Measurements from ENCODE around the gene PRKAG2.

PRKAG2 gene

DNA sequence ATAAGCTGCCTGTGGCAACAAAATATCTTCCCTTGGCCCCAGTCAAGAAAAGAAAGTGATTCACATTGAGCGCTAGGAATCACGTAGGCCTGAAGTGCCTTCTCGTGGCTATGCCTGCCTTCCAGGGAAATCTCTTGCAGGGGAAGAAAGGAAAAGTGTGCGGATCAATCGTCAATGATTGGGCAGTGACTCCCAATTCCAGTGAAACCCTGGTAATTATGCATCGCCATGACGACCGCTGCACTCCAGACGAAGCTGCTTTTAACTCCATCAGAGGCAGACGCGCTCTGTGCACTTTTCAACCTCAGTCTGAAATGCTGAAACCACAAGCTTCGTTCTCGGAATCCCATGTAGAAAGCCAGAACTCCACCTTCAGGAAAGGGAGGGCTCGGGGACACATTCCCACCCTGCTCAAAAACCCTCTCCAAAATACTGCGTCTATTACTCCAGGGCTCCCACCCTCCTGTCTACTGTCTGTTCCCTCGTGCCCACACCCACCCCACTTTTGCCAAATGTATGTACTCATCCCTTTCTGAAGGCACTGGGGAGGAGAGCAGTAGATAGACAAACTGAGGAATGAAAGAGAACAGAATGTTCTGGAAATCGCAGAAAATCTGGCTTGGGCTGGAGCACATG is 24.2 kb upstream of the PRKAG2 start:
- DNase-seq (ENCODE audit: low read depth, low spot score): no peak

DNA sequence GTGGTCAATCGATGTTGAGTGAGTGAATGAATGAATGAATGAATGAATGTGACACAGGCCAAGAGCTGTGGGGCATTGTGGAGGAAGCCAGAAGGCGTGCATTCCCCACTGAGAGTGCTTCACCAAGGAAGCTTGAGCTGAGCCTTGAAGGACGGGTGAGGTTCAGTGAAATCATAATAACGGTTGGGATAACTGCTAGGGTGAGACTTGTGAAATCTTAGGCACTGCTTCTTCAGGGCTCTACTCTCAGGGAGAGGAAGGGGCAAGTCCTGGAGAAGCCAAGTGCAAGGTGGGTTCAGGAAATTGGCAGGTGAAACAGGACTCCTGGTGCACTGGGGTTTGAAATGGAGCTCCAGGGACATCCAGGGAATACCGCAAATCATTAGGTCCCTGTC is 23.7 kb upstream of the PRKAG2 start:
- no peak for DNase-seq (ENCODE audit: low read depth, low spot score)

DNA sequence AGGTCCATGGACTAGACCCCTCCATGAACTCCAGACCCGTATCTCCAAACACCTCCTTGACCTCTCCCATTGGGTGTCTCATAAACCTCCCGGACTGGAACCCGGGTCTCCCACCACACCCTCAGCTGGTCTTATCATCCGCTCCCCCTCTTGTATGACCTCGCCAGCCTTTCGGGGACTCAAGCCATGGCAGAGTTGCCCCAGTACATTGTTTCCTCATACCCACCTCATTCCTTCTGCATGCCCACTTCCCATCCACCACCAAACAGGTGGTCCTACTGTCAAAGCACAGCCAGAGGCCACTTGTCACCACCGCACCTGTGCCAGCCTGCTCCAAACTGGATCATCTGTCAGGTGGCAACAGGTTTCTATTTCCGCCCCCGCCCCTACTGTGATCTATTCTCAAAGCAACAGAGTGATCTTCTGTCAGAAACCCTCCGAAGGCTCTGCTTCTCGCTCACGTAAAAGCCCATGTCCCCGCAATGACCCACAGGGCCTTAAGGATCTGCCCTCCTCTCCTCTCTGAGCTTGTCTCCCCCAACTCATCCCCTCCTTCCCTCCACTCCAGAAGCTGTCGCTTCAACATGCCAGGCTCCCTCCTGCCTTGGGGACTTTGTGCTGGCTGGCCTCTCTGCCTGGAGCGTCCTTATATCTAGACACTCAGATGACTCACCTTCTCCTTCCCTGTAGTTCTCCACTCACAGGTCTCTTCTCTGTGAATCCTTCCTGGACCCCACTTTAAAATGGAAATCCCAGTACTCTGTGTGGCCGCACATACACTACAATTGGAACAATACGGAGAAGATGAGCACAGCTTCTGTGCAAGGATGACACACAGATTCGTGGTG is 22.8 kb upstream of the PRKAG2 start:
- no peak for DNase-seq (ENCODE audit: low read depth, low spot score)

DNA sequence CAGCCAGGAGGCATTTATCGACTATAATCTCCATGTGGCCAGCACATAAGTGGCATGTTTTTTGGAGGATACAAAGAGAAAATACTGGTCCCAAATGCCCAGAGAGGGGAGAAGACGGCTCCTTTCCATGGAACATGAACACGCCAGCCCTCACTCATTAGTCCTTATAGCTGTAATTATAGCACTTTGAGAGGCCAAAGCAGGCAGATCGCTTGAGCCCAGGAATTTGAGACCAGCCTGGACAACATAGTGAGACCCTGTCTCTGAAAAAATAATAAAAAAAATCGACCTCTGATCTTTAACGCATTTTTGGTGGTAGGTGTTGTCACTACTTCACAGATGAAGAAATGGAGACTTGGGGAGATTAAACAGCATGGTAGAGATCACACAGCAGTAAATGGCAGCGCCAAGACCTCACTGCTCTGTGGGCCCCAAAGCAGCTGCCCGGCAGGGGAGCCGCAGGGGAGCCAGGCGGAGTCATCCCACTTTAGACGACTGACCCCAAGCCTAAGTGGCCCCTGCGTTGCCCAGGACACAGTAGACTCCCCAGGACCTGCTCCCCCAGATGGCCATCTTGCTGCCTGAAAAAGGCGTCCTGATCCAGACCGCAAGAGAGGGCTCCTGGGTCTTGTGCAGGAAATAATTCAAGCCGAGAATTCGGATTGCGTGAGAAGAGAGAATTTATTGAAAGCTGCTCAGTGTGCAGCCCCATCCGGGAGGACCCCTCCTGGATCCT is 21.2 kb upstream of the PRKAG2 start:
- DNase-seq (ENCODE audit: low read depth, low spot score): no peak

DNA sequence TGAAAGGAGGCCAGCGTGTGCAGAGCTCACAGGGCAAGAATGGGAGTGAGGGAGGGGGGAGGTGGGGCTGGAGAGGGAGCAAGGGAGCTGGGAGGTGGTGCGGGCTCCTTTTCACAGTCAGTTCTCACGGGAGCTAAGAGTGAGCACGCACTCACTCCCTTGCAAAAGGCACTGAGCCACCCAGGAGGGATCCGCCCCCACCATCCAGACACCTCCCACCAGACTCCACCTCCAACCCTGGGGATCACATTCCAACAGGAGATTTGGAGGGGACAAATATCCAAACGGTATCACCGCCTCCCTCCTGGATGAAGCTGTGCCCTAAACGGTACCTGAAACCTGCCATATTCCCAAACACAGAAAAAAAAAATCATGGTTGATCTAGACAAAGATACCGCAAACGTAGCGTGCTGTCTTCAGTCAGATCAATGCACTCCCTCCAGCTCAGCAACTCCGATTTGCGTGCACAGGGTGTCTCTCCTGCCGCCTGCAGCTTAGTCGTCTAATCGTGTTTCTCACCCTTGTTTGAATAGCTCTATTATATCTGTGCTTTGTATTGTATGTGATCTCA is 20.3 kb upstream of the PRKAG2 start:
- DNase-seq (ENCODE audit: low read depth, low spot score): no peak

DNA sequence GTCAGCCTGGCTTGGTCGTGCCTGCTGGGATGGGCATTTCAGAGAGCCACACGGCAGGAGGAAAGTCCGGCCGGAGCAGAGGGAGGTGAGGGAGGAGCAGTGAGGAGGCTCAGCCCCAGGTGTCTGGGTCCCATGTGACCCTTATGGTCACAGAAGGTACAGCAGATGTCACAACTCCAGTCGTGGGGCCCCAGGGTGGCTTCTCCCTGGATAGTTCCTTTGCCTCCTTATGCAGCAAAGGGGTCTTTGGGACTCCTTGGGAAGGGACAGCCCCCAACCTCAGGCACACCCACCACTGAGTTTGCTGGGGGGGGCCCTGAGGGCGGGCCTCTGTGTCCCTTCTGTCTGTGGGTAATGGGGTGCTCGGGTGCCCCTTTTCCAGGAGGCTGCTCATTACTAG is 19.6 kb upstream of the PRKAG2 start:
- DNase-seq (ENCODE audit: low read depth, low spot score): no peak

DNA sequence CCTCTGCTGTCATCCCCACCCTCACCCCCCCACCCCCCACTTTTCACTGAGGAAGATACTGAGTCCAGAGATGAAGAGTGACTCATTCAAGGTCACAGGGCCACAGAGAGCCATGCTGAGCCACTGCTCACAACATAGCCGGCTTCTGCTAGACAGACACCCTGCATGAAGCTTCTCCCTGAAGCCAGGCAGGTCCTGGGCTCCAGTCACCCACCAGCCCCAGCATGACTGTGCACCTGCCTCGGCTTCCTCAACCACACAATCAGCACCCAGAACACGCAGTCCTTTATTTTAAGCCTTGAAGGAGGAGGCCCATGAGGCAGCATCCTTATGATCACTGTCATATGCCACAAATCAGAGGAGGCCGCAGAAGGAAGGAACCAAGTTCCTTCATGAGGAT is 19.2 kb upstream of the PRKAG2 start:
- DNase-seq (ENCODE audit: low read depth, low spot score): no peak

DNA sequence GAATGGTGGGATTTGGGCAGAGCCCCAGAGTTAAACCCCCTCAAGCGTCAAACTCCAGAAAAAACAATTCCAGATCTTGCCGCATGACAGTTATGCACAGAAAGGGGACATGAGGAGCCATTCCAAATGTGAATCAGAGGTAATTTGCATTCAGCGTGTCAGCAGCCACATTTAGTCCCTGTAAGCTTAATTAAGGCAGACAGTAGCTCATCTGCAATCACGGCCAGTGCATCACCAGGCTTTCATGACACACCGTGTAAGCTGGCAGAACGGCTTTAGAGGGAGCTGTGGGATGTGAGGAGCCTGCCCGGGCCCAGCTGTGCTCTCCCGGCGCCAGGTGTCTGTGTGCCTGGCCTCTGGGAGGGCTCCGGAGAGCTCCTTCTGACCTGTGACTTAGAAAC is 18.7 kb upstream of the PRKAG2 start:
- DNase-seq (ENCODE audit: low read depth, low spot score): no peak

DNA sequence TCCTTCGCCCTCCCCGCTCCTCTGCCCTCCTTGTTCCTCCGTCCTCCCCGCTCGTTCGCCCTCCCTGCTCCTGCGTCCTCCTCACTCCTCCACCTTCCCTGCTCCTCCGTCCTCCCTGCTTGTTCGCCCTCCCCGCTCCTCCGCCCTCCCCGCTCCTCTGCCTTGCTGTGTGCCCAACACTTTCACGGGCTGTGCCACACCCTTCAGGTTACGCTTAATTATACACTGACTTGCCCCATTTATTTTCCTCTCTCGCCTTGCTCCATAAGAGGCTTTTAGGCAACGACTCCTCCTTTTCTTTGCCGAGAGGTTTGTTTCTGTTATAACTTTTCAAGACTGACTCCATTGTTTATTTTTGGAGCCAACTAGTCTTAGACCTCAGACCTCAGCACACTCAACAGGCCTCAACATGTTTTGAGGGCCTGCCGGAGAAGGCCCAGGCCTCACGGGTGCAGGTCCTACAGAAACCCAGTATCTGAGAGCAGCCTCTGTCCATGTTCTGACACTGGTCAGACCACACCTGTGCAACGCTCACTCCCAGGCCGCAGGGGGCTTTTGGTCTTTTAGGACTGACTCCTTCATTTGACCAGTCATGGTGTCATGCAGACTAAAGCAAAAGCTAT is 18.2 kb upstream of the PRKAG2 start:
- no peak for DNase-seq (ENCODE audit: low read depth, low spot score)

DNA sequence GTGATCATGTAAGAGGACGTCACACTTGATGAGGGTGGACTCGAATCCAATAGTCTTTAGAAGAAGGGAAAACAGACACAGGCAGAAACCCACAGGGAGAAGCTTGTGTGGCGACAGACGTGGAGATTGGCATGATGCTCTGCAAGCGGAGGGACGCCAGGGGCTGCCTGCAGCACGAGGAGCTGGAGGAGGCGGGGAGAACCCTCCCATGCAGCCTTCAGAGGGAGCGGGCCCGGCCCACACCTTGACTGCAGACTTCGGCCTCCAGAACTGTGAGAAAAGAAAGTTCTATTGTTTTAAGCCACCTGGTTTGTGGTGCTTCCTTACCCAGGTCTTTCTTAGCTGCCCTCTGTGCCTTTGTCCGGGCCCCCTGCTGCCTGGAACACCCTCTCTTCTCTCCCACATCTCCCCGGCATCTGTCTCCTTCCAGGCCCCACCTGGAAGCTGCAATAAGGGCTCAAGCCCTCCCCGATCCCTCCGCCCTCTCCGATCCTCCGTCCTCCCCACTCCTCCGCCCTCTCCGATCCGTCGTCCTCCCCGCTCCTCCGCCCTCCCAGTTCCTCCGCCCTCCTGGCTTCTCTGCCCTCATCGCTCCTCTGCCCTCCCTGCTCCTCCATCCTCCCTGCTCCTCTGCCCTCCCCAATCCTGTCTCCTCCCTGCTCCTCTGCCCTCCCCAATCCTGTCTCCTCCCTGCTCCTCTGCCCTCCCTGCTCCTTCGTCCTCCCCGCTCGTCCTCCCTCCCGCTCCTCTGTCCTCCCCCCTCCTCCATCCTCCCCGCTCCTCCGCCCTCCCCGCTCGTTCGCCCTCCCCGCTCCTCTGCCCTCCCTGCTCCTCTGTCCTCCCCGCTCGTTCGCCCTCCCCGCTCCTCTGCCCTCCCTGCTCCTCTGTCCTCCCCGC is 17.4 kb upstream of the PRKAG2 start:
- DNase-seq (ENCODE audit: low read depth, low spot score): no peak

DNA sequence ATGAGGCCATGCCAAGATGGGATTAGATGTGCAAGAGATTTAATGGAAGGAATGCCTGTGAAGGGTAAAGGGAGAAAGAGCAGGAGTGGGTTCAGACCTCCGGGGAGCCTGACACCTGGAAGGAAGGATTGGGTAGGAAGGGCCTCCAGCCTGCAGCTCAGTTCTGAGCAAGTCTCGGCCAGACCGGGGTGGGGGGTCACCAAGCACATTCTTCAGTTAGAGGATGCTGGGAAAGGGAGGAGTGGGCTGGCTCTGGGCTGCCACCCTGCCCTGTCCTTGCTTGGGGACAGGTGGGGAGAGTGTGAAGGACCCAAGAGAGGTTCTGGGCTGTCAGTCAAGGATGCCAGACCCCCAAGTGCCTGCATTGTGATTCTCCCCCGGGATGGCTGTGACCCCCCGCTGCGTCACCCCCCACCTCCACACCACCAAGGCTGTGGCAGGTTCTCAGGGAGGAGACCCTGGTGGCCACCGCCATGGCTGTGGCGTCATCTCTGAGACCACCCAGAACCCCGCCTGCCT is 16.5 kb upstream of the PRKAG2 start:
- no peak for DNase-seq (ENCODE audit: low read depth, low spot score)

DNA sequence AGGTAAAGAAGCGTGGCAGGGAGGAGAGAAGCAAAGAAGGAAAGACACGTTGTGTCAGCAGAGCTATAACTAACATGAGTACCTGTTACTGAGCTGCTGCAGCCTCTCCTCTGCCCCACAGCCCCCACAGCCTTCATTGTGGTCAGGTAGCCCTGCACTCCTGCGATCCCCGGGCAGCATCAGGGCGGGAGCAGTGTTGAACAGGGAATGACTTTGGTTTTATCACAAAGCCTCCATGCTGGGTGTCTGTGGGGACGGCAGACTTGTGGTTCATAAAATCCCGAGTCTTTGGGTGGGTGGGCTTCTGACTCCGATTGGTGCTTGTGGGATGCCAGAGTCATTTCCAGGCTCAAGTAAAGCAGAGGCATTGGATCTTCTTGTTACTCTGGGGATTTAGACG is 14.8 kb upstream of the PRKAG2 start:
- DNase-seq (ENCODE audit: low read depth, low spot score): no peak

DNA sequence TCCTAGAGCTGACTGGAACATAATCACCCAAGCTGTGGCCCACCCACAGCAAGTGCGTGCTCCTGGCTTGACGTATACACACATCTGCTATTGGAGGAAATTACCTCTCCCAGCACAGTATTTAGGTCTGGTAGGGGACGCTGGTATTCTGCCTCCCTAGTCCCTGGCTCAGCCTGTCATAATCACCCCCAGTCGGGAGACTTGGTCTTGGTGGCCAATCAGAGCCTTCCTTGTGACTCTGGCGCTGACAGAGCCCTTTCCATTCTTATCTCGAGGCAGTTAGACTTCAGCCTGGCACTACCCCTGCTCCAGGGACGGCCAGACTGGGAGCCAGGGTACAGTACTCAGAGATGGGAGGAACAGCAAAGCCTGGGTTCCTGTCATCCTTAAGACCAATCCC is 14.3 kb upstream of the PRKAG2 start:
- DNase-seq (ENCODE audit: low read depth, low spot score): no peak

DNA sequence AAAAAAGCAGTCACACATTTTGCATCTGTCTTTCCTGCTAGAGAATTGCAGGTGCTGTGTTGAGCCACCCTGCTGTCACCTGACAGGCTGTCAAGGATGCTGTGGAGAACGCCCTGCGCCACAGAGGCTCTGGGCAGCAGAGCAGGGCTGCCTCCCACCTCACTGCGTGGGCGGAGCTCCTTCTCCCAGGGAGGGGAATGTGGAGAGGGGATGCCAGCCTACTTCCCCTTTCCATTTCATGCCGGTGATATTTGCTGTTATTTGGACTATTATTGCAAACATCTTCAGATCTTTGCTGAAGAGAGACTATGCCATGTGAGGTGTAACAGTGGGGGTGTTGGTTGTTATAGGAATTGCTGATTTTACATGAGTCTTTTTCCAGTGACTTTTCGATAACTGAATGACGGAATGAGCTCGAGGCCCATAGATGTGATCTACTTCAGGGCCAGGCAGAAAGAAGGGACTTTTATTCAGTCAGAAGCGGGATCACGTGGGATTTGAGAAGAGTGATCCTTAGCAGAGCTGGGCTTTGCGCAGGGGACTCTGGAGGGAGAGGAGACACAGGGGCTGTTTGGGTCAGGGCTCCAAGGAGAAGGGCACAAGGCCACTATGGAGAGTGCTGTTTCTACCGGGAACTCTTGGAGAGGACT is 13.6 kb upstream of the PRKAG2 start:
- no peak for DNase-seq (ENCODE audit: low read depth, low spot score)

DNA sequence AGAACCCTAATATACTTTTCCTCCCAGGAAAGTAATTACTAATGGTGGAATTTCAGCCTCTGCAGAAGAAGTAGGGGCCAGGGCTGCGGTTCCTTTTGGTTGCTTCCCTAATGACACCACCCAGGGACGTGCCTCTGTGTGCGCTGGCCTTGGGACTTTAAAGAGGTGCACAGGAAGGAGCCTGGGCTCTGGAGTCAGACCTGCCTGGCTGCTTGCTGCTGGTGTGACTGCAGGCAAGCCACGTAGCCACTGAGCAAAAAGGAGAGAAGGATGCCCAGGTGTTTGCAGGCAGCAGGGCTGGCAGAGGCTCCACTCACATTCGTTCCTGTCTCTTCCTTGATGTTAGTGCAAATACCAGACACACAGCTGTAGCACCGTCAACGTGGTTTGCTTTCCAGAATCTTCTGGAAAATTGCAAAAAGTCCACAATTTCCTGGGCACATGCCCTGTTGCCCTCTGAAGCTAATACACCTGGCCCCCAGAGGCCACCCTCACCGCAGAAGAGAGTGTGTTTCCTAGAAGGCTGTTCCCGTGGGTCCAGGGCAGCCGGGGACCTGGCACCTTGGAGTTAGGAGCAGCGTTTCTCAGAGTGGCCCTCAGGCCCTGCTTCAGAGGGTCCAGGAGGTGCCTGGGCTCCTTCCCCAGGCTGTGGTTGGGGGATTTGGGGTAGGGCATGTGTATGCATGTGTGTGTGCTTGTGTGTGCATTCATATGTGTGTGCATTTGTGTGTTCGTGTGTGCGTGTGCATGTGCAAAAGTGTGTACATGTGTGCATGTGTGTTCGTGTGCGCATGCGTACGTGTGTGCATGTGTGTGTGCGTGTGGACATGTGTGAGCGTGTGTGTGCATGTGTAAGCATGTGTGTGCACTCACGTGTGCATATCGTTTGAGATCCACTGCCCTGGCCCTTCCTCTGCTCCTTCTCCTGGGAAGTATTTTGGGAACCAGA is 12.8 kb upstream of the PRKAG2 start:
- DNase-seq (ENCODE audit: low read depth, low spot score): no peak

DNA sequence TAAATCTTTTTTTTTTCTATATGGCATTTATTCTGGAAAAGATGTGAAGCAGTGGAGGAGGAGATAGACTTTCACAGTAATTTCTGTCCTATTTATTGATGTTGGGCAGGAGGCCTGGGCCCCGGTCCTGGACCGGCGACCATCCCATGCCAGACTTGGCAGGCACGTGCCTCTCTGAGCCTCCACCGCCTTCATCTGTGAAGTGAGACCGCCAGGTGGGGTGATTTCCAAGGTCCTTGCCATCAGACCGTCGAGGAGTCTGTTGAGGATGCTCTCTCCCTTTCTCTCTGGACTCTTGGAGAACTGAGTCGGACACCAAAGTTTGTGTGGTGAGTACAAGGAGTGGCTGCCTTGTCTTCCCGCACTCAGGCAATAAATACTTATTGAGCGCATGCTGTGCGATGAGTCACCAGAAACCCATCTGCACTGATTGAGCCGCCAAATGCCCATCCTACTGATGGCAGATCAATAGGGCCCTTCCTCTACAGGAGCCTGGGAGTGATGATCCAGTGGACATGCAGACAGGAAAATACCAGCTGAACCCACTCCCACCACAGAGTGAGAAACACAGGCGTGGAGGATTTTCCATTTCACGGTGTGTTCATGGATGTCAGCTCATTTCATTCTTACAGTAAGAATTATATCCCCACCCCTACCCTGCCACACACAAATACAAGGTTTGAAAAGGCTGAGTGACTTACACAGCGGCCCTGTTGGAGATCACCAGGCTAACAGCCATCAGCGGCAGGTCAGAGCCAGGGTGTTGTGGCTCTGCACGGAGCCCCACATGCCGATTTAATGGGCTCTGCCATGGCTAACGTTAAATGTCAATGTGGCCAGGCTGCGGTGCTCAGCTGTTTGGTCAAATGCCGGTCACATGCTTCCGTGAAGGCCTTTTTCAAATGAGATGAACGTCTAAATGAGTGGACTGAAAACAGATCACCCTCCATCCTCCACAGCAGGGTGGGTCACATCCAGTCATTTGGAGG is 11.5 kb upstream of the PRKAG2 start:
- no peak for DNase-seq (ENCODE audit: low read depth, low spot score)

DNA sequence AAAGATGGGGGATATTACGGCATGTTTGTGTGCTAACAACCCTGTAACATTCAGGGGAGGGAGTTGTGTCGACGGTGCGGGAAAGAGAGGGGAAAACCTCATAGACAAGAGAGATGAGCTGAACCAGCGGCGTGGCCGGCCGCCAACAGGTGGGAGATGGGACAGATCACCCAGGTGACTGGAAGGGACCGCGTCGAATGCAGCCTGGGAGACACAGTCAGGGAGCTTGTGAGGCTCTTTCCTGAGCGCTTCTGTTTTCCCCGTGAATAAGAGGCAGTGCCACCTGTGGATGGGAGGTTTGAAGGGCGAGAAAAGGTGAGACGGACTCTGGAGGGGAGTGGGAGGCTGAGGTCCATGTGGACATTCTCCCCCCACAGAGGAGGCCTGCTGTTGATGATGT is 9.9 kb upstream of the PRKAG2 start:
- no peak for DNase-seq (ENCODE audit: low read depth, low spot score)

DNA sequence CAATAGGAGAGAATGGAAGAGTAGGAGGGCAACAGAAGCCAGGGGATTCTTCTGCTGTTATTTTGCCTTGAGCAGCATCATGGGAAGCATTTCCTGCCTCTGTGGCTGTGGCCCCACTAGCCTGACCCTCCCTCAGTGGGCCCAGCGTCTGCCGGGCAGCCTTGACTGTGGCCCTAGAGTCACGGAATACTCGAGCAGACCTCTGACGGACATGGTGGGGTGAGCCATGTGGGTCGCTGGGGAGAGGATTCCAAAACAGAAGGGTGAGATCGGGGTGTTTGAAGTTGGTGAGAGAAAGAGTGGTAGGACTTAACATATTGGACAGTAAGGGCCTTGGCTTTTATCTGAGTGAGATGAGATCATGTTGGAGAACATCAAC is 8.3 kb upstream of the PRKAG2 start:
- DNase-seq (ENCODE audit: low read depth, low spot score): no peak
